Mesothelial cell of epicardium (in vitro differentiated cells): ENCODE data around the gene MRGPRF. TPM values are rescaled to one million over a fixed set of nuclear protein-coding genes. Genes with fewer than 3 reads are reported as not detected.

ENCODE experiments used
- DNase-seq, 2 experiments: peaks; one replicate each; pipeline ENCODE4 v3.0.0; 2021; ENCODE audit warnings: low spot score in 2 of 2; ENCODE audit not compliant: unreplicated experiment in 2 of 2
- H3K27ac Mint-ChIP-seq: 2 replicates; pipeline ENCODE4 v1.8.0; 2021; ENCODE audit warnings: mixed read lengths
- H3K27me3 Mint-ChIP-seq: 2 replicates; pipeline ENCODE4 v1.8.0; 2021; ENCODE audit warnings: low read depth, mixed read lengths
- H3K36me3 Mint-ChIP-seq: 2 replicates; pipeline ENCODE4 v1.8.0; 2021; ENCODE audit warnings: mixed read lengths
- H3K4me1 Mint-ChIP-seq: 2 replicates; pipeline ENCODE4 v1.8.0; 2021; ENCODE audit warnings: mixed read lengths
- H3K4me3 Mint-ChIP-seq: 2 replicates; pipeline ENCODE4 v1.8.0; 2021; ENCODE audit warnings: mild to moderate bottlenecking, moderate library complexity, mixed read lengths
- H3K9me3 Mint-ChIP-seq: 2 replicates; pipeline ENCODE4 v1.8.0; 2021; ENCODE audit warnings: mixed read lengths
- CTCF ChIP-seq: fragments of 200-600 bp; sonication (generic); IDR thresholded peaks from one replicate; pipeline ENCODE4 v1.5.0; 2021; ENCODE audit warnings: antibody characterized with exemption; ENCODE audit not compliant: unreplicated experiment
- total RNA-seq: library from RNA; stranded (reverse); gene quantifications from 3 replicates; pipeline ENCODE4 v1.2.1, GENCODE V29; 2021

The MRGPRF gene
- total RNA-seq, 1 donor from 2014 or later, result 3.4 TPM

GRCh38 chr11:68965901-68966853 is 46.9 kb downstream of the MRGPRF start:
- Mint-ChIP-seq H3K4me3 (no peak overlapping the region), H3K9me3 (no peaks in the 10 kb centered on the region), H3K27ac (no peak overlapping the region), H3K36me3 (no peaks in the 10 kb centered on the region), H3K4me1 (no peaks in the 10 kb centered on the region), H3K27me3 (peaks cover 3% of the 10 kb centered on the region)
- TF ChIP-seq CTCF, result no peak
- no peak for DNase-seq

- Mint-ChIP-seq H3K27ac (no peak overlapping the region), H3K27me3 (peaks cover 3% of the 10 kb centered on the region), H3K4me1 (no peaks in the 10 kb centered on the region), H3K36me3 (no peaks in the 10 kb centered on the region), H3K4me3 (no peak overlapping the region), H3K9me3 (no peaks in the 10 kb centered on the region)
- no peak for DNase-seq
- TF ChIP-seq CTCF, result no peak
These were observed 49.3 kb downstream of the MRGPRF start for GRCh38 chr11:68963779-68964178.

- no peaks in the 10 kb centered on the region for H3K36me3 Mint-ChIP-seq
- H3K27me3 Mint-ChIP-seq, result peaks cover 3% of the 10 kb centered on the region
- no peak overlapping the region for H3K4me3 Mint-ChIP-seq
- H3K9me3 Mint-ChIP-seq, result no peaks in the 10 kb centered on the region
- H3K27ac Mint-ChIP-seq, result no peak overlapping the region
- no peak for TF ChIP-seq CTCF
- no peak for DNase-seq
- H3K4me1 Mint-ChIP-seq, result no peaks in the 10 kb centered on the region
These were observed 50.4 kb downstream of the MRGPRF start for GRCh38 chr11:68962527-68963250.

GRCh38 chr11:68961245-68961644 is 51.8 kb downstream of the MRGPRF start:
- peaks cover 3% of the 10 kb centered on the region for H3K27me3 Mint-ChIP-seq
- no peaks in the 10 kb centered on the region for H3K4me1 Mint-ChIP-seq
- no peak for TF ChIP-seq CTCF
- H3K27ac Mint-ChIP-seq, result no peak overlapping the region
- H3K9me3 Mint-ChIP-seq, result no peaks in the 10 kb centered on the region
- DNase-seq, result no peak
- no peaks in the 10 kb centered on the region for H3K36me3 Mint-ChIP-seq
- no peak overlapping the region for H3K4me3 Mint-ChIP-seq

- Mint-ChIP-seq H3K4me3 (no peak overlapping the region), H3K27ac (no peak overlapping the region), H3K4me1 (no peaks in the 10 kb centered on the region), H3K9me3 (no peaks in the 10 kb centered on the region), H3K36me3 (no peaks in the 10 kb centered on the region), H3K27me3 (peaks cover 3% of the 10 kb centered on the region)
- no peak for TF ChIP-seq CTCF
- DNase-seq, result no peak
These were observed 52.6 kb downstream of the MRGPRF start for GRCh38 chr11:68960294-68961071.
